HG03520 (cell line): Measurements from ENCODE around the gene STARD7.

Source experiments
- ATAC-seq: cut with Tn5 transposase; IDR thresholded peaks from one replicate; pipeline ENCODE4 v1.9.1; 2021; ENCODE audit warnings: mild to moderate bottlenecking, moderate library complexity; ENCODE audit not compliant: unreplicated experiment

The STARD7 gene

DNA sequence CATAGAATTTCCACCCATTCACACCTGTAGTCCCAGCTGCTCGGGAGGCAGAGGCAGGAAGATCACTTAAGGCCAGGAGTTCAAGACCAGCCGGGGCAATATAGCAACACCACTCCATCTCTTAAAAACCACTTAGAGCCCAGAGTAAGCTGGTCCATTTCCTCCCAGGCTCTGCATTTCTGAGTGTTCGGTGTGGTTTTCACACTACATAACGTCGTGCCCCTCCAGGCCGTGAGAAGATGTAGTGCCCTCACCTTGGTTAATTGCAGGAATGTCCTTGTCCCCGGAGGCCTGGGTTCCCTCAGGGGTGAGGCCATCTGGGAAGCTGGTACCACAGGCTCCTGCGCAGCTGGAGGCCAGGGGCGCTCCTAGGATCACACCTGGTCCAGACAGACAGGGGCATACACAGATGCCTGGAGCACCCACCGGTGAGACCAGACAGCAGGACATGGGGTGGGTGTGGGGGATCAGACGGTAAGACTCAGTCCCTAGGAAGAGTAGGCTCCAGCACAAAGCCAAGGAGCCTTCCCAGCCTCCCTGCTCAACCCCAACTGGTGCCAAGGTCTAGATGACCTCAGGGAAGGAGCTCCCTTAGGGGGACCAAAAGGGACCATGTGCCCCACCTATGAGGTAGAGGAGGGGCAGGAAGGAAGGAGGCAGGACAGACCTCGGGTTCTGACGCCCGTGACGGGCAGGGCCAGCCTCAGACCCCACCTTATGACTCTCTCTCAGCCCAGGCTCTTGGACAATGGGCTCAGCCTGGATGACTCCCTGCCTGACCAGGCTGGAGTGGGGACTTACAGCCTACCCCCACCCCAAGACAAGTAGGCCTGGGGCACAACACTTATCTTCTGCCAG is 71.1 kb downstream of the STARD7 start:
- no peak for ATAC-seq

- ATAC-seq = no peak
These were observed 72.4 kb downstream of the STARD7 start for GRCh38 chr2:96136129-96136720.

GRCh38 chr2:96135621-96136020 is 73.0 kb downstream of the STARD7 start:
- no peak for ATAC-seq

- no peak for ATAC-seq
These were observed 73.5 kb downstream of the STARD7 start for GRCh38 chr2:96135171-96135570.
